IgD-negative memory B cell (primary cell): ENCODE measurements around the gene NRP1. TPM values are rescaled to one million over a fixed set of nuclear protein-coding genes. Genes with fewer than 3 reads are reported as not detected.
"Not testable (repeated sequence)": the region's sequence is repeated elsewhere in the genome, so short reads cannot be mapped to it uniquely, and the experiment has no call there.

Experiments used
- H3K27ac Mint-ChIP-seq, 3 donors: one replicate each; pipeline ENCODE4 v1.8.0; 2020 to 2022; ENCODE audit warnings: mild to moderate bottlenecking in 3 of 3, mixed read lengths in 3 of 3, moderate library complexity in 1 of 3
- H3K27me3 Mint-ChIP-seq: one replicate; pipeline ENCODE4 v1.8.0; 2021; ENCODE audit warnings: mixed read lengths
- H3K36me3 Mint-ChIP-seq: one replicate; pipeline ENCODE4 v1.8.0; 2020; ENCODE audit warnings: mild to moderate bottlenecking, mixed read lengths
- H3K4me1 Mint-ChIP-seq, 3 donors: one replicate each; pipeline ENCODE4 v1.8.0; 2020 to 2022; ENCODE audit warnings: mixed read lengths in 3 of 3, mild to moderate bottlenecking in 1 of 3
- H3K4me3 Mint-ChIP-seq, 4 donors: one replicate each; pipeline ENCODE4 v1.8.0; 2020 to 2022; ENCODE audit warnings: mild to moderate bottlenecking in 4 of 4, mixed read lengths in 4 of 4, moderate library complexity in 3 of 4
- H3K9me3 Mint-ChIP-seq, 3 donors: one replicate each; pipeline ENCODE4 v1.8.0; 2020 to 2021; ENCODE audit warnings: mixed read lengths in 3 of 3, mild to moderate bottlenecking in 1 of 3
- polyA plus RNA-seq: library from polyadenylated mRNA; unstranded; fragments of 300-500 nt; fragmentation: Illumina TruSeq; gene quantifications from one replicate; pipeline ENCODE4 v1.2.3, GENCODE V29; 2021

NRP1 gene
- polyA plus RNA-seq, 1 donor from 2014 or later: not detected

- H3K27ac Mint-ChIP-seq, H3K4me3 Mint-ChIP-seq, H3K27me3 Mint-ChIP-seq, H3K4me1 Mint-ChIP-seq, H3K9me3 Mint-ChIP-seq, H3K36me3 Mint-ChIP-seq: not testable (repeated sequence)
Observed at GRCh38 chr10:33300544-33300943, 33.9 kb downstream of the NRP1 start.

DNA sequence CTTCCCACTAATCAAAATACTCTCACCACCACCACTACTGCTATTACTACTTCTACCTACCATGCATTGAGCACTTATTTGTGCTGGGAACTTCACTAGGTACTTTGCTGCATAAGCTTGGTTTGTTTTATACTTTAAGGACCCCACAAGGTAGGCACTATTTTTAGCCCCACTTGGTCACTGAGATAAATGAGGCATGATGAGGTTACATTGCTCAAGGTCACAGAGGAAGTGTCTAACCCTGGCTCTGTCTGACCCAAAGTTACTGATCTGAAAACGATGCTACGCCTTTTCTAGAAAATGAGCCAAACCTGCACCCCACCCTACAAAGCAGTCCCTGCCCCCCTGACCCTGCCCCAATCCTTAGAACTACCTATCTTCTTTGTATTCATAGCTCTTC lies 35.6 kb downstream of the NRP1 start:
- Mint-ChIP-seq H3K27ac (no peak overlapping the region), H3K27me3 (no peaks in the 10 kb centered on the region), H3K4me1 (no peaks in the 10 kb centered on the region), H3K9me3 (no peaks in the 10 kb centered on the region), H3K36me3 (no peaks in the 10 kb centered on the region), H3K4me3 (no peak overlapping the region)

GRCh38 chr10:33298110-33298509 lies 36.4 kb downstream of the NRP1 start:
- Mint-ChIP-seq H3K27ac (no peak overlapping the region), H3K36me3 (no peaks in the 10 kb centered on the region), H3K4me1 (no peaks in the 10 kb centered on the region), H3K4me3 (no peak overlapping the region), H3K9me3 (no peaks in the 10 kb centered on the region), H3K27me3 (no peaks in the 10 kb centered on the region)

DNA sequence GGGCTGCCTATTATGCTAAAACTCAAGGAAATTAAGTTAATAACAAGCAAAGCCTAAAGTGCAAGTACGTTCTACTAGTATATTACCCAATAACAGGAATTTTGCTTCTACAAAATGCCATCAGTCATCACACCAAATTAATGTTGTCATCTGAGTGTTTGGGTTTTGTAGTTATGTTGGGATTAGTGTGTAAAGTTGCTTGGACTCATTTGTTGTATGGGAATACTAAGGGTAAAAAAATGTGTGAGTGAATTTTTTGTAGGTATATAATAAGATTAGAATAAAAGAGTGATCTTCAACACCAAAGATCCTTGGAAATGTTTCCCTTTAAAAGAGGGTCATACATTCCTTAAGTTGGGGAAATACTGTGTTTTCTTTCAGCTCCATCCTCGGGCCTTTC lies 38.6 kb downstream of the NRP1 start:
- no peaks in the 10 kb centered on the region for H3K9me3 Mint-ChIP-seq
- peaks cover 3% of the 10 kb centered on the region for H3K27me3 Mint-ChIP-seq
- no peak overlapping the region for H3K4me3 Mint-ChIP-seq
- no peaks in the 10 kb centered on the region for H3K4me1 Mint-ChIP-seq
- H3K27ac Mint-ChIP-seq: no peak overlapping the region
- no peaks in the 10 kb centered on the region for H3K36me3 Mint-ChIP-seq

- Mint-ChIP-seq H3K4me3 (no peak overlapping the region), H3K4me1 (no peaks in the 10 kb centered on the region), H3K27me3 (peaks cover 6% of the 10 kb centered on the region), H3K9me3 (no peaks in the 10 kb centered on the region), H3K27ac (no peak overlapping the region), H3K36me3 (no peaks in the 10 kb centered on the region)
Observed at GRCh38 chr10:33293531-33294170, 40.8 kb downstream of the NRP1 start.

GRCh38 chr10:33293076-33293475 lies 41.4 kb downstream of the NRP1 start:
- H3K27ac Mint-ChIP-seq: no peak overlapping the region
- H3K4me3 Mint-ChIP-seq: no peak overlapping the region
- peaks cover 6% of the 10 kb centered on the region for H3K27me3 Mint-ChIP-seq
- H3K4me1 Mint-ChIP-seq: no peaks in the 10 kb centered on the region
- no peaks in the 10 kb centered on the region for H3K36me3 Mint-ChIP-seq
- no peaks in the 10 kb centered on the region for H3K9me3 Mint-ChIP-seq

GRCh38 chr10:33291053-33291592 lies 43.3 kb downstream of the NRP1 start:
- no peaks in the 10 kb centered on the region for H3K9me3 Mint-ChIP-seq
- no peaks in the 10 kb centered on the region for H3K36me3 Mint-ChIP-seq
- H3K27me3 Mint-ChIP-seq: peaks cover 6% of the 10 kb centered on the region
- H3K27ac Mint-ChIP-seq: no peak overlapping the region
- no peak overlapping the region for H3K4me3 Mint-ChIP-seq
- no peaks in the 10 kb centered on the region for H3K4me1 Mint-ChIP-seq

- peaks cover 6% of the 10 kb centered on the region for H3K27me3 Mint-ChIP-seq
- peaks cover 0 to 3% (median 0%) of the 10 kb centered on the region in 3 donors for H3K4me1 Mint-ChIP-seq
- H3K36me3 Mint-ChIP-seq: no peaks in the 10 kb centered on the region
- no peak overlapping the region for H3K4me3 Mint-ChIP-seq
- H3K27ac Mint-ChIP-seq: no peak overlapping the region
- no peaks in the 10 kb centered on the region for H3K9me3 Mint-ChIP-seq
Observed at GRCh38 chr10:33290321-33291052, 44.0 kb downstream of the NRP1 start.

- Mint-ChIP-seq H3K36me3 (no peaks in the 10 kb centered on the region), H3K4me1 (peaks cover 0 to 3% (median 0%) of the 10 kb centered on the region in 3 donors), H3K9me3 (no peaks in the 10 kb centered on the region), H3K27me3 (peaks cover 6% of the 10 kb centered on the region), H3K4me3 (no peak overlapping the region), H3K27ac (no peak overlapping the region)
Observed at GRCh38 chr10:33289776-33290175, 44.7 kb downstream of the NRP1 start.

GRCh38 chr10:33288127-33288526 lies 46.3 kb downstream of the NRP1 start:
- H3K36me3 Mint-ChIP-seq: no peaks in the 10 kb centered on the region
- H3K9me3 Mint-ChIP-seq: no peaks in the 10 kb centered on the region
- no peak overlapping the region for H3K4me3 Mint-ChIP-seq
- peaks cover 6% of the 10 kb centered on the region for H3K27me3 Mint-ChIP-seq
- H3K27ac Mint-ChIP-seq: no peak overlapping the region
- peaks cover 0 to 3% (median 0%) of the 10 kb centered on the region in 3 donors for H3K4me1 Mint-ChIP-seq

DNA sequence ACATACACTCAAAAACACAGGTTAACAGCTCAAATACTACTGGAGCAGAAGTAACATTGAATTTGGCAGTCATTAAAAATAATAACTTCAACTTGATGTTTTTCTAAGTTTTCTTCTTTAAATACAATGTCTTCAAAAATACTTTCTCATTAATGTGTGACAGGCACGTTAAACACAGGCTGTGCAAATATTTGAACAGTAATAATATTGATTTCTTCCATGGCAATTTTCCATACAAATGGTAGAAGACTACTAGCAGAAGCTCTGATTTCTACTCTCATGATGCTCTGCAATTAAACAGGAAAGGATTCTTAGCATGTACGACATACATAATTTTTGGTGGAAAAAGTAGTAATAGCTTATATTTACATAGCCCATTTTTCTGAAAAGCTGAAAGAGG lies 47.4 kb downstream of the NRP1 start:
- Mint-ChIP-seq H3K4me3 (no peak overlapping the region), H3K27me3 (peaks cover 6% of the 10 kb centered on the region), H3K4me1 (peaks cover 0 to 3% (median 0%) of the 10 kb centered on the region in 3 donors), H3K36me3 (no peaks in the 10 kb centered on the region), H3K9me3 (no peaks in the 10 kb centered on the region), H3K27ac (no peak overlapping the region)

DNA sequence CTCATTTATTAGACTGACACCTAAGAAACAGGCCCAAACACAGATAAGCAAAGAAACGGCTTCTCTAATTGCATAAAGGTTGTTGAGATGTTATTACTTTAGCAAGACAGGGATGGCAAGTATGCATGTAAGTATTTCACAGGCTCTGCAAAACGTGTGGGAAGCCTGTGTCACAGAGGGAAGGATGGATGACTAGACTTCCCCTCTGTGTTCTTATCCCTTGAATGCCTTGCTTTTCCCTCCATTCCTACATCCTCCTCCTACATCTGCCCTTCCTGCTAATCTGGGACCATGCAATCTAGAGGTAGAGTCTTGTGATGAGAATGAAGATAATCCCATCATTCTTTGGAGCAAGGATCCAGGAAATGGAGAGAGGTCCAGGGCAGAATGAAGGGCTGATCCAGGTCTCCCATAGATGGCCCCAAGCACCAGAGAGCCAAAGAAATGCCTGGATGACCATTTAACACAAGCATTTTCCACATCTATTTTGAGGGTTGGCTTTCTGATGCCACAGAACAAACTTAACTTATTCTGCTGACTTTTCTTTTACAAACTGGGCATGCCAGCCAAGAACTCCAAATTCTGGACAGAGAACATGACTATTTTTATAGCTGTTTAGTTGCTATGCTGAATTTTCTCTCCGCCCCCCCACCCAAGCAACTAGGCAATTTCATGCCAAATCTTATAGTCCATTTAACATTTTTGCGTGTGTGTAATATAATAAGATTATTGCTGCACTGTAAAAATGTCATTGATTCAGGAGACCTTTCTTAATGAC lies 48.1 kb downstream of the NRP1 start:
- no peak overlapping the region for H3K27ac Mint-ChIP-seq
- H3K4me1 Mint-ChIP-seq: peaks cover 0 to 3% (median 0%) of the 10 kb centered on the region in 3 donors
- peaks cover 5% of the 10 kb centered on the region for H3K27me3 Mint-ChIP-seq
- no peak overlapping the region for H3K4me3 Mint-ChIP-seq
- H3K36me3 Mint-ChIP-seq: no peaks in the 10 kb centered on the region
- no peaks in the 10 kb centered on the region for H3K9me3 Mint-ChIP-seq

DNA sequence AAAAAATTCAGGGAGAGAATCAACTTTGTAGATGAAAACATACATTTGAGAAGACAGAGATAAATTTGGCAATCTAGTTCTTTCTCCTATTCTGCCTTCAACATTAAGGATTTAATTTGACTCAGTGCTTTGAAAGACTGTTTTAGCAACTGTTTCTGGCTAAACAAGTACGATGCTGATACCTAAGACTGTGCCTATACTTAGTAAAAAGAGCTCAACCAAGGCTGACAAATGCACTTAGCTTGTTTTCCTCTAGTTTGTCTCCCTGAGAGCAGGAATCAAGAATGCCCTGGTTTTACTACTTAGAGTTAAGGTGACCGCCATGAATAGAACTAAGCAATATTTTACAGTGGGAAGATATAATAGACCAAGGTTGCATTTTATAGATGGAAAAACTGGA lies 49.5 kb downstream of the NRP1 start:
- Mint-ChIP-seq H3K27me3 (no peaks in the 10 kb centered on the region), H3K36me3 (no peaks in the 10 kb centered on the region), H3K4me1 (peaks cover 0 to 3% (median 0%) of the 10 kb centered on the region in 3 donors), H3K27ac (no peak overlapping the region), H3K9me3 (no peaks in the 10 kb centered on the region), H3K4me3 (no peak overlapping the region)

GRCh38 chr10:33279811-33280602 lies 54.5 kb downstream of the NRP1 start:
- Mint-ChIP-seq H3K4me3 (no peak overlapping the region), H3K9me3 (no peaks in the 10 kb centered on the region), H3K27me3 (no peaks in the 10 kb centered on the region), H3K4me1 (no peaks in the 10 kb centered on the region), H3K36me3 (no peaks in the 10 kb centered on the region), H3K27ac (no peak overlapping the region)

- H3K27me3 Mint-ChIP-seq: no peaks in the 10 kb centered on the region
- H3K36me3 Mint-ChIP-seq: no peaks in the 10 kb centered on the region
- no peaks in the 10 kb centered on the region for H3K9me3 Mint-ChIP-seq
- no peak overlapping the region for H3K27ac Mint-ChIP-seq
- no peaks in the 10 kb centered on the region for H3K4me1 Mint-ChIP-seq
- H3K4me3 Mint-ChIP-seq: no peak overlapping the region
Observed at GRCh38 chr10:33279276-33279675, 55.2 kb downstream of the NRP1 start.
